Endometrial microvascular endothelial cells (primary cell): ENCODE results near the gene ANKRD11. TPM values are rescaled to one million over a fixed set of nuclear protein-coding genes. Genes with fewer than 3 reads are reported as not detected.

Source experiments
- in situ Hi-C: cut with HindIII; loops from 2 replicates; pipeline ENCODE4 v1.10.0; 2017; ENCODE audit warnings: low sequenced_read_pairs, low pct_unique_long_range_greater_than_20kb; ENCODE audit errors: inconsistent ontology term
- total RNA-seq: library from RNA; depleted of rRNA; stranded (reverse); fragments of >200 nt; gene quantifications from one replicate; pipeline ENCODE4 v1.2.3, GENCODE V29; 2015; ENCODE audit errors: inconsistent ontology term

Gene ANKRD11
- total RNA-seq, 1 donor from 2014 or later = 72.5 TPM

GRCh38 chr16:89304181-89304851 lies 186.0 kb downstream of the ANKRD11 start:
- in situ Hi-C loops = loop anchor here (10.0 kb wide), 1 partner anchor 200 kb away; the partner anchor contains the start of gene SPG7

GRCh38 chr16:89303617-89304016 lies 186.7 kb downstream of the ANKRD11 start:
- in situ Hi-C loops = loop anchor here (10.0 kb wide), 1 partner anchor 201 kb away; the partner anchor contains the start of gene SPG7

- in situ Hi-C loops = loop anchor here (10.0 kb wide), 1 partner anchor 204 kb away; the partner anchor contains the start of gene SPG7
These were observed 189.4 kb downstream of the ANKRD11 start for GRCh38 chr16:89300976-89301360.

- in situ Hi-C loops = loop anchor here (10.0 kb wide), 1 partner anchor 204 kb away; the partner anchor contains the start of gene SPG7
These were observed 189.9 kb downstream of the ANKRD11 start for GRCh38 chr16:89300311-89300975.

- in situ Hi-C loops = loop anchor here (10.0 kb wide), 1 partner anchor 205 kb away; the partner anchor contains the start of gene SPG7
These were observed 190.8 kb downstream of the ANKRD11 start for GRCh38 chr16:89299357-89300111.

GRCh38 chr16:89298623-89299225 lies 191.6 kb downstream of the ANKRD11 start:
- in situ Hi-C loops = no loop called here

- in situ Hi-C loops = no loop called here
These were observed 192.3 kb downstream of the ANKRD11 start for GRCh38 chr16:89297910-89298545.

- in situ Hi-C loops = no loop called here
These were observed 193.0 kb downstream of the ANKRD11 start for GRCh38 chr16:89297156-89297874.

GRCh38 chr16:89295915-89296314 lies 194.4 kb downstream of the ANKRD11 start:
- in situ Hi-C loops = no loop called here

- in situ Hi-C loops = no loop called here
These were observed 195.1 kb downstream of the ANKRD11 start for GRCh38 chr16:89295071-89295900.

- in situ Hi-C loops = no loop called here
These were observed 195.9 kb downstream of the ANKRD11 start for GRCh38 chr16:89294486-89294885.

GRCh38 chr16:89293276-89294143 lies 196.9 kb downstream of the ANKRD11 start:
- in situ Hi-C loops = no loop called here

GRCh38 chr16:89292443-89293078 lies 197.8 kb downstream of the ANKRD11 start:
- in situ Hi-C loops = no loop called here

- in situ Hi-C loops = no loop called here
These were observed 198.6 kb downstream of the ANKRD11 start for GRCh38 chr16:89291776-89292175.

- in situ Hi-C loops = no loop called here
These were observed 199.0 kb downstream of the ANKRD11 start for GRCh38 chr16:89291363-89291762.

- in situ Hi-C loops = no loop called here
These were observed 199.5 kb downstream of the ANKRD11 start for GRCh38 chr16:89290887-89291286.
